ENCODE data around the gene RHBDD2.
"Not testable (repeated sequence)": the region's sequence is repeated elsewhere in the genome, so short reads cannot be mapped to it uniquely, and the experiment has no call there.

Gene RHBDD2

GRCh38 chr7:75866489-75867389 lies 12.1 kb upstream of the RHBDD2 start:
- DNase-seq: peak; percentile 34

DNA sequence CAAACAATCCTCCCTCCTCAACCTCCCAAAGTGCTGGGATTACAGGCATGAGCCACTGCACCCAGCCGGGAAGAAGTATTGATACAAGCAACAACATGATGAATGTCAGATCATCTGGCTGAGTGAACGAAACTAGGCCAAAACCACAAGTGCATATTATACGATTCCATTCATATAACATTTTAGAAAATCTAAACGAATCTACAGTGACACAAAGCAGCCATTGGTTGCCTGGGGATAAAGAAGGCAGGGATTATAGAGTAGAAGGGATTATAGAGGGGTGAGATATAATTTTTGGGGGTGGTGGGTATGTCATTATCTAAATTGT lies 11.5 kb upstream of the RHBDD2 start:
- DNase-seq: no peak

- no peak for DNase-seq
Measured at GRCh38 chr7:75868153-75868552, 10.7 kb upstream of the RHBDD2 start.

DNA sequence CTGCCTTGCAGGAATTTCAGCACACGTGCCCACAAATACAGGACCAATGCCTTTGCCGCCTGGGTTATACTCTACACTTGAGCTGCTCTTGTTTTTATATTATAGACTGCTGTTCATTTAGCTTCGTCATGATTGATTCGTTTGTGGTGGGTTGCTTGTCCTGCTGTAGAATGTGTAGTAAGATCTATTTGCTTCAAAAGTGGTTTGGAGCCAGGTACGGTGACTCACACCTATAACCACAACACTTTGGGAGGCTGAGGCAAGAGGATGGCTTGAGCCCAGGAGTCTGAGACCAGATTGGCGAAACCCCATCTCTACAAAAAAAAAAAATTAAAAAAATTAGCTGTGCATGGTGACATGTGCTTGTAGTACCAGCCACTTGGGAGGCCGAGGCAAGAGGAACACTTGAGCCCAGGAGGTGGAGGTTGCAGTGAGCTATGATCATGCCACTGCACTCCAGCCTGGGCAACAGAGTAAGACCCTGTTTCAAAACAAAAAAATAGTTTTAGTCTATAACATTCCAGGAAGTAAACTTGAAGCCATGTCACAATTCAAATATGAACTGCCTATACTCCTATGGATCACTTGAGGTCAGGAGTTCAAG lies 9.0 kb upstream of the RHBDD2 start:
- no peak for DNase-seq

GRCh38 chr7:75870557-75871161 lies 8.2 kb upstream of the RHBDD2 start:
- DNase-seq: no peak

GRCh38 chr7:75872073-75872782 lies 6.6 kb upstream of the RHBDD2 start:
- no peak for DNase-seq

GRCh38 chr7:75874180-75874579 lies 4.7 kb upstream of the RHBDD2 start:
- DNase-seq: not testable (repeated sequence)

DNA sequence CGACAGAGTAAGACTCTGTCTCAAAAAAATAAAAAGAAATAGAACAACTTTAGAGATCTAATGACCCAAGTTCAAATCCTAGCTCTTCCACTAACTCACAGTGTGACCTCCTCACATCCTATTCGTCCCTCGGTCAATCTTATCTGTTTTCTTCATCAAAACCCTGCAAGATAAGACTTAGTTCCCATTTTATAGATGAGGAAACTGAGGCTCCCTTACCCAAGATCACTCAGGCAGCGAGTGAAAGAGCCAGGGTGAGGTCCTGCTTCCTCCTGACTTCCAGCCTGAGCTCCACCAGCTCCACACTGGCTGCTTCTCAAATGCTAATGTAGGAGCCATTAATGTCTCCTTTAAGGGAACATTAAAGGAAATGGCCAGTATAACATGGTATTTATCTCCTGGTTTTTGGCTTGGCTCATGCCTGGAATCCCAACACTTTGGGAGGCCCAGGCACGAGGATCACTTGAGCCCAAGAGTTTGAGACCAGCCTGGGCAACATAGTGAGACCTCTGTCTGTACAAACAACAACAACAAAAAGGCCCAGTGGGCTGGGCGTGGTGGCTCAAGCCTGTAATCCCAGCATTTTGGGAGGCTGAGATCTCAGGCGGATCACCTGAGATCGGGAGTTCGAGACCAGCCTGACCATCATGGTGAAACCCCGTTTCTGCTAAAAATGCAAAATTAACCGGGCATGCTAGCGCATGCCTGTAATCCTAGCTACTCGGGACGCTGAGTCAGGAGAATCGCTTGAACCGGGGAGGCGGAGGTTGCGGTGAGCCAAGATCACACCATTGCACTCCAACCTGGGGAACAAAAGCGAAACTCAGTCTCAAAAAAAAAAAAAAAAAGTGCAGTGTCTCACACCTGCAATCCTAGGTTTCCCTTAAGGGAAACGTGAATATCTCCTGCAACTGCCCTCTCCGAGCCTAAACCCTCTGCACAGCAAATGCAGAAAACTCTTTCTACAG lies 3.4 kb upstream of the RHBDD2 start:
- no peak for DNase-seq

GRCh38 chr7:75876126-75876881 lies 2.5 kb upstream of the RHBDD2 start:
- no peak for DNase-seq

DNA sequence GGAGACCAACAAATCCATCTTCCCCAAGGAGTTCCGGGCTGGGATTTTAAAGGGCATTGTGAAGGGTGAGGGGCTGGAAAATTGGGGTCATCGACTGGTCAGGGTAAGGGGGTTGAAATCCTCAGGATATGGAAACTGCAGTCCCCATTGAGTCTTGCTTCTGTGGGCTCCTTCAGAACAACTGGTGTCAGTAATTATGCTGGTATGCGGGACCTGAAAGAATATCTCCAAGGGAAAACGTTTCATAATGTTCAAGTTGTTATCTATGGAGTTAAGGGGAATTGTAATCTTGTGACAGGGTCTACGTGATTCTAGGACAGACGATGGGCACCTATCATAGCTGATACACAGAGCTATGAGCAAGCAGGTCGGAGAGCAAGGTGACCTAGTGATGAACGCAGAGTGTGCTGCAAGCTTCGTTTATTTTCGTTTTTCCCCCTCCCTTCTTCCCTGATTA lies 494 bp upstream of the RHBDD2 start:
- DNase-seq: no peak

DNA sequence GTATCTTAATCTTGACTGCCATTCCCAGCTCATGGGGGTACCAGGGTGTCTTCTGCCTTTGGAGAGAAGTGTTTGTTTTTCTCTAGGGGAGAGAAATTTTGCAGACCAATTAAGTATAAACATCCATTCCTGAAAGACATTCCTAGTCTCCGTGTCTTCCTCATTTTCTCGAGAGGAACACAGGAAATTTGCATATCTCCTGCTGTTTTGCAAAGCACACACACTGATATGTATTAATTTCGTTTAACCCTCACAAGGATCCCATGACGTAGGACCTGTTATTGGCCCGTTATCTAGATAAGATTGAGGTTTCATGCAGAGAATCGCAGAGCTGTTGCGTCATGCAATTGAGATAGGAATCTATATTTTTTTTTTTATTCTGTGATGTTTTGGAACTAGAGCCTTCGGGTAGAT lies 944 bp downstream of the RHBDD2 start:
- no peak for DNase-seq

GRCh38 chr7:75880242-75880641 lies 1.4 kb downstream of the RHBDD2 start:
- DNase-seq: no peak

DNA sequence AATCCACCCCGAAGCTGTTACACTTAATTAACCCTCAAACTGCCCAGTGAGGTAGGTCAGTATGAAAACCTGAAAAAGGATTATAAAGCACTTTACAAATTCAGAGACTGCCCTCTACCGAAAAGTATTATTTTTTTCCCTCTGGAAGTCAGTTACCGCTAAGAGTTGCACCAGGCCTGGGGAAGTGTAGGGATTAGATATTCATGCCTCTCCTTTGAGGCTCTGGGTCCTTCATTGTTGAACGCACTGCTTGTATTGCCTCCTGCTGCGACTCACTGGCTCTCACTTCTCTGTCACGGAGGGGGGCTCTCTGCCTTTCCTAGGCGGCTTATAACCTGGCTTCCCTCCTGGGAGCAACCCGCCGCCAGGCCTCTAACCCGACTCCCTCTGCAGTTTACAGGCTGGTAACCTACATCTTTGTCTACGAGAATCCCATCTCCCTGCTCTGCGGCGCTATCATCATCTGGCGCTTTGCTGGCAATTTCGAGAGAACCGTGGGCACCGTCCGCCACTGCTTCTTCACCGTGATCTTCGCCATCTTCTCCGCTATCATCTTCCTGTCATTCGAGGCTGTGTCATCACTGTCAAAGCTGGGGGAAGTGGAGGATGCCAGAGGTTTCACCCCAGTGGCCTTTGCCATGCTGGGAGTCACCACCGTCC lies 2.7 kb downstream of the RHBDD2 start:
- DNase-seq: no peak

DNA sequence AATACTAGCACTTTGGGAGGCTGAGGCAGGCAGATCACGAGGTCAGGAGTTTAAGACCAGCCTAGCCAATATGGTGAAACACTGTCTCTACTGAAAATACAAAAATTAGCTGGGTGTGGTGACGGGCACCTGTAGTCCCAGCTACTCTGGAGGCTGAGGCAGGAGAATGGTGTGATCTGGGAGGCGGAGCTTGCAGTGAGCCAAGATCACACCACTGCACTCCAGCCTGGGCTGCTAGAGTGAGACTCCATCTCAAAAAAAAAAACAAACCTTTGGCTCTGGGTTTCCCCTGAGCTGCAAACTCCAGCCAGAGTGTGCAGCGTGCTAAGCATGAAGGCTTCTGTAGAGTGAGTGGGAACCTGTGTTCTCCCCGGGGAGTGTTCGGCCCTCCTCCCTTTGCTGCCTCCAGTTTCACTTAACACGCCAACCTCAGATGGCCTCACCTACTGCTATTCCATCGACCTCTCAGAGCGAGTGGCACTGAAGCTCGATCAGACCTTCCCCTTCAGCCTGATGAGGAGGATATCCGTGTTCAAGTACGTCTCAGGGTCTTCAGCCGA lies 4.5 kb downstream of the RHBDD2 start:
- not testable (repeated sequence) for DNase-seq

DNA sequence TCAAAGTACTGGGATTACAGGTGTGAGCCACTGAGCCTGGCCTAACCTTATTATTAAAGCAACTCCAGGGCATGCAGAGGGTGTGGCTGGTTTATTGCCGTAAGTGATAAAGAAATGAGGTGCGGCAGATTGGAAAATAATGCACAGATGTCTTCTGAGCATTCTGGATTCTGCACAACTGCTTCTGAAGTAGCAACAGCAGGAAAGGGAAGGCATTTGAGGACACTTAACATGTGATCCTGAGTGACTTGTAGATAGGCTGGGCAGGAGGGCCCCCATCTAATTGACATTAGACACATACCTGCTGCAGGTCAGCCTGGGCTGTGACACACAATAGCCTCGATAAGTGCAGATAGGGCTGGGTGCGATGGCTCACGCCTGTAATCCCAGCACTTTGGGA lies 5.6 kb downstream of the RHBDD2 start:
- DNase-seq: no peak

DNA sequence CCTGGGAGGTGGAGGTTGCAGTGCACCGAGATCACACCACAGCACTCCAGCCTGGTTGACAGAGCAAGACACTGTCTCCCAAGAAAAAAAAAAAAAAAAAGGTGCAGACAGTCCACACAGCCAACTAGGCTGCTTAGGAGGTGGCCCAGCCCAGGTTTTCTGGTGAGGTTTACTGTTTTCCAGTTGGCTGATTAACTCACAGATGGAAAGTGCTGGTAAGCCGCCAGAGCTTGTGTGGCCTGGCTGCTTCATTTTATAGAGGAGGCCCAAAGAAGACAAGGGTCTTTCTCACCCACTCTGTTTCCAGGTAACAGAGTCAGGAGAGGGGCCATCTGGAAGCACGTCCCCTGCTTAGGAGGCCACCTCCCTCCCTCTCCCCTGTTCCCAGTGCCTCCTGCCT lies 6.2 kb downstream of the RHBDD2 start:
- no peak for DNase-seq

GRCh38 chr7:75887669-75888369 lies 9.0 kb downstream of the RHBDD2 start:
- no peak for DNase-seq

DNA sequence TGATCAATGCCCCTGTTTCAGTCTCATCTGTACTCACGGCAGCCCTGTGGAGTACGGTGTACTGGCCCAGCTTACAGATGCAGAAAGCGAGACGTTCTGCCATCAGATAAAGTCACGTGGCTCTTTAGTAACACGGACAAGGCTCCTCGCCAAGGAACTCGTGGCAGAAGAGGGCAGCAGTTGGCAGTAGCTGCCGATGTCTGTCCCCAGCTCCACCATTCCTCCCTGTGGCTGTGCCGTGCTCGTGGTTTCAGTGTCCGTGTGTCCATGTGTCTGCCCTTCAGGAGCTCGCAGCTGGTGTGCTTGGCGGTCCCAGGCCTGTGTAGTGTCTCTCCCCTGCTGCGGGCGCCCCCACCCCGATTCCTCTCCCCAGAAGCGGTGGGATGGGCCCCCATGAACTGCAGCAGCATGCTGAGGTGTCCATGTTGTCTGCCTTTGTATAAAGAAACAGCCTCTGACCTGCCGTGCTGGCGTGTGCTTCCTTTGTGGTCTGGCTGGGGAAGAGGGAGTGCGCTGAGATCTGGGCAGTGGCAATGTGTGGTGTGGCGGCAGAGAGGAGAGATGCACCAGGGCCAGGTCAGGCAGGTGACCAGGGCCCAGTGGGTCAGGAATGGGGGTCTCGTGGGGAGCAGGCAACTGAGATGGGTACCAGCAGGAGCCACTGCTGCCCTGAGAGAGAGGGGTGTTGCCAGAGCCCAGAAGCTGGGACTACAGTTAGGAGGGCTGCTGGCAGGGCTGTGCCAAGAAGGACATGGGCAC lies 9.8 kb downstream of the RHBDD2 start:
- no peak for DNase-seq

DNA sequence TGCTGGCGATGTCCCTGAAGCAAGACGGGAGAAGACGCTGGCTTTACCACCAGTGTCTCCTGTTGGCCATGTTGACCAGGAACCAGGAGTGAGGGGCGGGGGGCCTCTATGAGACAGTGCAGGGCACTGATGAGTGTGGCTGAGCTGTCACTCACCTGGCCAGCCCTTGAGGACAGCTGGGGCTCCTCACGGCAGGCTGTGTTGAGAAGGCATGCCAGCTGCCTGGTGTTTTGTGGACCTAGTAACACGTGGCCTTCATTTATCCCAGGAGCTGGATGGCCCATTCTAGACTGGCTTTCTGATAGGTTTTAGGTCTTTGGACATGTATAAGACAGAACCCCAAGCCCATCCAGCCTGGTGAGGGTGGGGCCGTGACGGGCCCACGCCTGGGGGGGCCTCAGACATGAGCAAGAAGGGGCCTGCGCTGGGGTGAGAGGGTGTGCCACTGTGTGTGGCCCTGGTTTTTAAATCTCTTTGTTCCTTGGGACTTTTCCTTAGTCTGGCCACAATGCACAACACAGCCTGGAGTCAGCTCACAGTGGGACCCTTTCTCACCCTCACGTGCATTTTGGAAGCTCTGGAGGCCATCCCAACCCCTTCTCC lies 10.5 kb downstream of the RHBDD2 start:
- no peak for DNase-seq
